ENCODE results near the gene SPATA9.

GRCh38 chr5:95667678-95668077 is 15.1 kb downstream of the SPATA9 start:
- TF ChIP-seq GATA2 (IDR thresholded peaks at IDR 0.05; ENCODE audit: low read depth, low read length) = no peak
- no peak for TF ChIP-seq GATA3 (IDR thresholded peaks at IDR 0.05; ENCODE audit: low read depth, low read length)

Measured in SH-SY5Y (cell line).